HG03558 (cell line): ENCODE measurements around the gene GRB7.

Experiments
- ATAC-seq: cut with Tn5 transposase; IDR thresholded peaks from one replicate; pipeline ENCODE4 v1.9.1; 2021; ENCODE audit warnings: moderate number of reproducible peaks; ENCODE audit not compliant: unreplicated experiment; ENCODE audit errors: extremely low read depth

GRB7 gene

GRCh38 chr17:39765766-39766165 lies 28.0 kb downstream of the GRB7 start:
- no peak for ATAC-seq

- no peak for ATAC-seq
Measured at GRCh38 chr17:39767147-39767546, 29.4 kb downstream of the GRB7 start.

- peak; percentile 58 for ATAC-seq
Measured at GRCh38 chr17:39769974-39770587, 32.3 kb downstream of the GRB7 start.

- no peak for ATAC-seq
Measured at GRCh38 chr17:39772415-39772814, 34.7 kb downstream of the GRB7 start.

- ATAC-seq, result no peak
Measured at GRCh38 chr17:39772987-39773934, 35.5 kb downstream of the GRB7 start.

GRCh38 chr17:39774047-39774446 lies 36.3 kb downstream of the GRB7 start:
- ATAC-seq, result no peak

GRCh38 chr17:39775031-39775430 lies 37.3 kb downstream of the GRB7 start:
- ATAC-seq, result no peak

- no peak for ATAC-seq
Measured at GRCh38 chr17:39776252-39776651, 38.5 kb downstream of the GRB7 start.

GRCh38 chr17:39777534-39778365 lies 40.0 kb downstream of the GRB7 start:
- ATAC-seq, result no peak

GRCh38 chr17:39781031-39781860 lies 43.5 kb downstream of the GRB7 start:
- ATAC-seq, result no peak

GRCh38 chr17:39781861-39782213 lies 44.1 kb downstream of the GRB7 start:
- no peak for ATAC-seq

- ATAC-seq, result no peak
Measured at GRCh38 chr17:39782481-39782880, 44.7 kb downstream of the GRB7 start.

- no peak for ATAC-seq
Measured at GRCh38 chr17:39782980-39783379, 45.2 kb downstream of the GRB7 start.

GRCh38 chr17:39787041-39787440 lies 49.3 kb downstream of the GRB7 start:
- no peak for ATAC-seq

GRCh38 chr17:39787743-39788484 lies 50.2 kb downstream of the GRB7 start:
- ATAC-seq, result no peak

- no peak for ATAC-seq
Measured at GRCh38 chr17:39791111-39791992, 53.6 kb downstream of the GRB7 start.

GRCh38 chr17:39792526-39793221 lies 54.9 kb downstream of the GRB7 start:
- no peak for ATAC-seq
